Measurements from ENCODE around the gene SEL1L.

SEL1L gene

DNA sequence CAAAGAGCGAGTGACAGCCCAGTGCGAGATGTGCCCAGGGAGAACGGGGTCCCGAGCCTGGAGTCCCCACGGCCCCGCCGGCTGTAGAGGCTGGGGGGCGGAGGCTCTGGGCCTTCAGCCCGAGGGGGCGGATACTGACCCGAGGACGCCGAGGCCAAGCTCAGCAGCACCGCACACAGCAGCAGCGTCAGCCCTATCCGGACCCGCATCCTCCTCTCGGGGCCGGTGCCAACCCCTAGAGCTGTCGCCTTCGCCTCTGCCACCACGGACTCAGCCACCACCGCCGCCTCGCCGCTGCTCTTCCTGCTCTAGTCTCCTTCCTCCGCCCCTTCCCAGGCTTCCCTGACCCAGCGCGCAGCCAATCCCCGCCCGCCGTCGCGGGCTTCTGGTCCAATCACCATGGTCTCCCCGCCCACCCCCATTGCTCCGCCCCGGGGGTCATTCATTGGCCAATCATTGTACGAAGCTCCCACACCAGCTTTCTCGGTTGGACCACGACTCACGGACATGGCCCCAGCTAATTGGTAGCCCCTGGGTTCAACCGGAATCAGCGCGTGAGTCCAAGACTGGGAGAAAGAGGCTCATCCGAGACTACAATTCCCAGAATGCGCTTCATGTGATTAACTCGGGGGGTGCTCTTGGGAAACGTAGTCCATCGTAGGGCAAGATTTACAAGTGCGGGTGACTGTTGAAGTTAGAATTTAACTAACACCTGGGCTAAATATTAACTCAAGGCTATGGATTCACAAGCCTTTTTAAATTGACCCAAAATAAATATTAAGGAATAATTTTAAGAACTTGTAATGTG, at the start of gene SEL1L:
SEL1L (minus strand) TSS at position 318 of the 808 bp plus-strand sequence; CDS start at position 209, 109 bp downstream.
- TF ChIP-seq, protein P1, sequence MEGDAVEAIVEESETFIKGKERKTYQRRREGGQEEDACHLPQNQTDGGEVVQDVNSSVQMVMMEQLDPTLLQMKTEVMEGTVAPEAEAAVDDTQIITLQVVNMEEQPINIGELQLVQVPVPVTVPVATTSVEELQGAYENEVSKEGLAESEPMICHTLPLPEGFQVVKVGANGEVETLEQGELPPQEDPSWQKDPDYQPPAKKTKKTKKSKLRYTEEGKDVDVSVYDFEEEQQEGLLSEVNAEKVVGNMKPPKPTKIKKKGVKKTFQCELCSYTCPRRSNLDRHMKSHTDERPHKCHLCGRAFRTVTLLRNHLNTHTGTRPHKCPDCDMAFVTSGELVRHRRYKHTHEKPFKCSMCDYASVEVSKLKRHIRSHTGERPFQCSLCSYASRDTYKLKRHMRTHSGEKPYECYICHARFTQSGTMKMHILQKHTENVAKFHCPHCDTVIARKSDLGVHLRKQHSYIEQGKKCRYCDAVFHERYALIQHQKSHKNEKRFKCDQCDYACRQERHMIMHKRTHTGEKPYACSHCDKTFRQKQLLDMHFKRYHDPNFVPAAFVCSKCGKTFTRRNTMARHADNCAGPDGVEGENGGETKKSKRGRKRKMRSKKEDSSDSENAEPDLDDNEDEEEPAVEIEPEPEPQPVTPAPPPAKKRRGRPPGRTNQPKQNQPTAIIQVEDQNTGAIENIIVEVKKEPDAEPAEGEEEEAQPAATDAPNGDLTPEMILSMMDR (conservative IDR thresholded peaks at IDR 0.05; ENCODE audit: low read depth, low read length), result no peak
- peak; percentile 99 for DNase-seq (ENCODE audit: low read depth)
- H3K4me3 ChIP-seq (ENCODE audit: low read length), result peak within 1 kb of the TSS; percentile 95

DNA sequence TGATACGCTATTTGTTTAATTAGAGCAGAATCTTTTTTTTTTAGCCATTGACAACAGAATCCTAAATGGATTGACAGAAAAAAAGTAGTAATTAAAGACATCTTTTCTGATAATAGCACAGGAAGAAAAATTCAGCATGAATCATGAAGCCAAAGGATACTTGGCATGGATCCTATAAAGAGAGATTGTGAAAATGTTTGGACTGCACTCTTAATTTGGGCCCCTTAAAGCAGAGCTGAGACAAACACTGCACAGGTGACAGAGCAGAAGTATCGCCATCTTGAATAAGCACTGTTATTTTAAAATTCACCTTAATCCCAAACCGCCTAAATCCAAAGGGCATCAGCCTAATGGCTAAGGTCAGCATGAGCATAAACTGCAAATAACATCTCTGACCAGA, 48.8 kb upstream of the SEL1L start:
- TF ChIP-seq, protein P1 (conservative IDR thresholded peaks at IDR 0.05; ENCODE audit: low read depth, low read length), result no peak
- DNase-seq (ENCODE audit: low read depth), result no peak
- H3K4me3 ChIP-seq (ENCODE audit: low read length), result no peak overlapping the region

DNA sequence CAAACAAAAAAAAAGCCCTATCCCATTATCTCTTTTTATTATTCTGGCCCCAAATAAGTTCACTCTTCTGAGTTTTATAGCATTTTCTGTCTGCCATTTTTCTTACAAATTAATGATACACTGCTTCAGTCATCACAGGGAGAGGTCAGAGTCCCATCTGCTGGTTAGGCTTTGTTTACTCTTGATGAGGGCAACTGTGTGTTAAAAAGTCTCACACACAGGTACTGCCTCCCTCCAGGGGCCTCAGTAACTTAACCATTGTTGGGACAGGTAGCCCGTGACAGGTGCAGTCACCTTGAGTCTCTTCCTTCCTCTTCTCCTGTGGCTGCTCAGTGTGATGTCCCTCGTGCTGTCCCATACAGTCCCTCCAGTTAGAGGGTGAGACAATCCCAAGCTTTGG, 45.5 kb upstream of the SEL1L start:
- TF ChIP-seq, protein P1 (conservative IDR thresholded peaks at IDR 0.05; ENCODE audit: low read depth, low read length), result no peak
- no peak overlapping the region for H3K4me3 ChIP-seq (ENCODE audit: low read length)
- DNase-seq (ENCODE audit: low read depth), result no peak

DNA sequence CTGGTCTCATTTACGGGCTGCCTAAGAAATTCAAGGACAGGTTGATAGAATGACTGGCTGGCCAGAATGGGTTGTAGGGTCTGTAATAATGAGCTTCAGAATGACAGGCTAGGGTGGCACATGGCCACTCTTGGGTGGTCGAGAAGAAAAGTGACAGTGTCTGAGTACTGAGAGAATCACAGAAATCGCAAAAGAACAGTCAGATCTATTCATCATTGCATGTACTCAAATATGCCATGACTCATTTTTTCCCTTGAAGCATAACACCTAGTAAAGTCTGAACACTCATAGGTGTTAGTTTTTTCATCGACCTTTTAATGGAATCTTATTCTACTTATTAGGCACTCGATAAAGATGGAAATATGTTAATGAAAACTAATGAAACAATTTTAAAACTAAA, 37.8 kb upstream of the SEL1L start:
- no peak overlapping the region for H3K4me3 ChIP-seq (ENCODE audit: low read length)
- no peak for DNase-seq (ENCODE audit: low read depth)
- TF ChIP-seq, protein P1 (conservative IDR thresholded peaks at IDR 0.05; ENCODE audit: low read depth, low read length), result no peak

DNA sequence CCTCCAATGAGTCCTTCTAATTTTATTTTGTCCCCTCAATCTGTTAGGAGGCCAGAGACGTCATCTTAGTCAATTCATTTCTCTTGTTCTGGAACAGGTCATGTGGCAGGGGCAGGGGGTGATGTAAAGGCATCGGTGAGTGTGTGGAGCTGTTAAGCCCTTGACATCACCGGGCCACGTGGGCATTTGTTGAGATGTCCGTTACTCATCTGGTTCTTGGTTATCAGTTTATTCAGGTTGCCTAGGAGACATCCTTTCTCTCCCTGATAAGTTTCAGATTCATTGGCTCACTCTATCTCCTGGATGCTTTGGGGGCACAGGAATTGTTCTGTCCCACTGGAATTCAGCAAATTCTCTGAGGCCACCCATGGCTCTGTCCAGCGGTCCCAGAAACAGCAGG, 33.6 kb upstream of the SEL1L start:
- no peak overlapping the region for H3K4me3 ChIP-seq (ENCODE audit: low read length)
- TF ChIP-seq, protein P1 (conservative IDR thresholded peaks at IDR 0.05; ENCODE audit: low read depth, low read length), result no peak
- DNase-seq (ENCODE audit: low read depth), result no peak

DNA sequence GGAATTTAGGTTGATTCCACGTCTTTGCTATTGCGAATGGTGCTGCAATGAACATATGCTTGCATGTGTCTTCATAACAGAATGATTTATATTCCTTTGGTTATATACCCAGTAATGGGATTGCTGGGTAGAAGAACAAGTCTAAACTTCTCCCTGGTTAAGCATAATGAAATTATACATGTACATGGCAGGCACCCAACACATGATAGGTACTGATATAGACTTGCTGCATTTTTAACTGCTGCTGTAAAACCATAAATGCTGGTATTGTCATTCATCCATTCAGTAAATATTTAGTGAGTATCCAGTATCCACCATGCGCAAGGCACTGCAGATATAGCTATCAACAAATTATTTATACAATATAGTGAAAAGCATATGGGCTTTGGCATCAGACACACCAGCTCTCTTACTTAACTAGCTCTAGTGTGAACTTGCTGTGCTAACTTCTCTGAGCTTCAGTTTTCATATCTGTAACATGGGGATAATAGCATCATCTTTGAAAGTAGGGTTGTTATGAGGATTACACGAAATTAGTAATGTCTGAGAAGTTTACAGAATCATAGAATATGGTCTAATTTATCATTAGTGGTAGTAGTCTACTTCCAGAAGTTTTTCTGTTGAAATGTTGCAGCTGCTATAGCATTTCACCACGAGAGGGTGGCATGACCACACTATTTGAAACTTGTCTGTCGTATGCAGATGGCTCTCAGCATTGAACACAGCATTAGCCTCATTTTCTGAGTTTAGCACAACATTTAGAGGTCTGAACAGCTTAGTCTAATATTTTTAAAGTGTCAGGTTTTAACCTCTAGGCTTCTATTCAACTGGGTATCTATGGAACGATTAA, 32.0 kb upstream of the SEL1L start:
- no peak for DNase-seq (ENCODE audit: low read depth)
- TF ChIP-seq, protein P1 (conservative IDR thresholded peaks at IDR 0.05; ENCODE audit: low read depth, low read length), result peak; percentile 65

More for the DNA sequence above, 32.0 kb upstream of the SEL1L start:
- no peak overlapping the region for H3K4me3 ChIP-seq (ENCODE audit: low read length)
